PC-9 (cell line): ENCODE data around the gene EPB41L2.

Experiments used
- EZH2 ChIP-seq: fragments of 200-600 bp; sonication (generic); IDR thresholded peaks from 2 replicates; pipeline ENCODE4 v1.8.0; 2017; ENCODE audit warnings: antibody characterized with exemption, low read depth
- TF ChIP-seq, protein P1 (sequence below): fragments of 200-600 bp; sonication (generic); conservative IDR thresholded peaks from 2 replicates; pipeline ENCODE4 v1.6.1; 2017; ENCODE audit warnings: mixed run types, antibody characterized with exemption, mild to moderate bottlenecking, moderate library complexity

DNA sequence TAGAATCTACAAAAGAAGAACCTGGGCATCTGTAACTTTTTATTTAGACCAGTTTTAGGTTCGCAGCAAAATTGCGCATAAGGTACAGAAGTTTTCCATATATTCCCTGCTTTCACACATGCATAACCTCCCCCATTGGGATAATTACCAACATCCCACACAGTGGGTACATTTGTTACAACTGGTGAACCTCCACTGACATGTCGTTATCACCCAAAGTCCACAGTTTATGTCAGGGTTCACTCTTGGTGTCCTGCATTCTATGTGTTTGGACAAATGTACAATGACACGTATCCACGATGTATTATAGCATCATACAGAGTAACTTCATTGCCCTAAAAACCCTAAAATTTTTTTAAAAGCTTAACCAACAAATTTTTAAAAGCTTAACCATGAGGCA, 126.1 kb downstream of the EPB41L2 start:
- TF ChIP-seq, protein P1, sequence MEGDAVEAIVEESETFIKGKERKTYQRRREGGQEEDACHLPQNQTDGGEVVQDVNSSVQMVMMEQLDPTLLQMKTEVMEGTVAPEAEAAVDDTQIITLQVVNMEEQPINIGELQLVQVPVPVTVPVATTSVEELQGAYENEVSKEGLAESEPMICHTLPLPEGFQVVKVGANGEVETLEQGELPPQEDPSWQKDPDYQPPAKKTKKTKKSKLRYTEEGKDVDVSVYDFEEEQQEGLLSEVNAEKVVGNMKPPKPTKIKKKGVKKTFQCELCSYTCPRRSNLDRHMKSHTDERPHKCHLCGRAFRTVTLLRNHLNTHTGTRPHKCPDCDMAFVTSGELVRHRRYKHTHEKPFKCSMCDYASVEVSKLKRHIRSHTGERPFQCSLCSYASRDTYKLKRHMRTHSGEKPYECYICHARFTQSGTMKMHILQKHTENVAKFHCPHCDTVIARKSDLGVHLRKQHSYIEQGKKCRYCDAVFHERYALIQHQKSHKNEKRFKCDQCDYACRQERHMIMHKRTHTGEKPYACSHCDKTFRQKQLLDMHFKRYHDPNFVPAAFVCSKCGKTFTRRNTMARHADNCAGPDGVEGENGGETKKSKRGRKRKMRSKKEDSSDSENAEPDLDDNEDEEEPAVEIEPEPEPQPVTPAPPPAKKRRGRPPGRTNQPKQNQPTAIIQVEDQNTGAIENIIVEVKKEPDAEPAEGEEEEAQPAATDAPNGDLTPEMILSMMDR, result no peak
- no peak for TF ChIP-seq EZH2
